M059J (cell line): Measurements from ENCODE around the gene SECISBP2L. TPM values are rescaled to one million over a fixed set of nuclear protein-coding genes. Genes with fewer than 3 reads are reported as not detected.

ENCODE experiments used
- DNase-seq: peaks from one replicate; pipeline ENCODE4 v3.0.0-alpha.2; 2012; ENCODE audit warnings: low read depth
- total RNA-seq: library from RNA; depleted of rRNA; stranded (reverse); fragments of >200 nt; shearing (Covaris generic); gene quantifications from 2 replicates; pipeline ENCODE4 v1.2.3, GENCODE V29; 2014

SECISBP2L gene
- total RNA-seq, 1 experiment from 2014 or later, result 19.7 TPM

DNA sequence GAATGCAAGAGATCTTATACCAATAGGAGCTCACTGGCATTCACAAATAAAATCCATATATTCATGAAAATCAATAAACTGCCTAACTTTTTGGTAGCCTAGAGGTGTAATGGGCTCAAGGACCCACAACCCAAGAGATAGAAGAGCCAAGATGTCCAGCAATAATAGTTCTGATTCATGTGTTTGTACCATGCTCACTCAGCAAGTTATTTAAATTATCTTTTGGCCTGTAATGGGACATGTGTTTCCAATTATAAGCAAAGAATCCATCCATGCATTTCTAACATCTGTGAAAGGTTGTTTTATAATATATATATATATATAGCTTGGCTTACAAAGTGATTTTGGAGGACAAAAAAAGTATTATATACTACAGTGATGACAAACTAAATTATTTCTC, 52.9 kb downstream of the SECISBP2L start:
- no peak for DNase-seq

DNA sequence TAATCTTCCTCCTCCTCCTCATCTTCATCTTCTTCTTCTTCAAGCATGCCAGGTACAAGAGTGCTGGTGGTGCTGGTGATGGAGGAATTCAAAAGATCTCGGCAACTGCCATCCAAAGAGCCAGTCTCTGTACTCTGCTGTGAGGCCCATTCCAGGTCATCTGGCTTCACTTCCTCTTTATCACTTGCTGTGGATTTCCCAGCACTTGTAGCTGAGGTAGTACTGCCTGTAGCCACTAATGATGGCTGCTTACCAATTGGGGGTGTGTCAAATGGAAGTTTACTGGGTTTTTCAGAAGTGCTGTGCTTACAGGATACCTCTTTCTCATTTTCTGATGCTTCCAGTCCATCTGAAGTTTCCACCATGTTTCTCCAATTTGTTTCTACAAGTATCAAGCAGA, 53.7 kb downstream of the SECISBP2L start:
- no peak for DNase-seq

DNA sequence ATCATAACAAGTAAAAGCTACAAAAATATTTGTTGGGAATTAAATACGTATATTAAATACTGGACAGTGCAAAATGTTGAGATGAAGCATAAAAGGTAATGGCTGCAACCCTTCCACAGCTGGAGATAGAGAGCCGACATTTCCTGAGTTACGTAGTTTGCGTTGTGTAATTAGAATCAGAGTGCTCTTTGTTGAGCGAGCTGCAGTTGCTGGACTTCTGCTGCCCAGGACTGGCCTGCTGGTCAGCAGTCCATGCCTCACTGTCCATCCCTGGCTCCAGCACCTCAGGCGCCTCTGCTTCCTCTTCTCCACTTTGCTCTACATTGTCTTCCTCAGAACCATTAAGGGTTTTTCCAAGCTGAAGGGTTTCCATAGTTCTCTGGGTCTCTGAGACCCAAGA, 54.1 kb downstream of the SECISBP2L start:
- no peak for DNase-seq

DNA sequence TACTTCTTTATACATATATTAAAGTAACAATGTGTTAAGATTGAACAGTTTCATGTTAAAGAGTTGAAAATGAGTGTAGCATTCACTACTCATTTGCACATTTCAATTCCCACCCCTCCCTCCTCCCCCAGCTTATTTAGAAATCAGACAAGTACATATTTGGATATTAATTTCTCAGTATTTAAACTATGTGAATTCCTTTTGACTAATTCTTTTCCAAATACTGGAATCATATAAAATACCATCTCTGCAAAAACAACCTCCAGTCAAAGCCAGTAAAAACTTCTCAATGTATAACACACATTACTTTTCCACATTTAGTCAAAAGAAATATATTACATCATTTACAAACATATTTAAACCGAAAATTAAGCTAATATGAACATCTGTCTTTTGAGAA, 57.1 kb downstream of the SECISBP2L start:
- DNase-seq, result no peak

DNA sequence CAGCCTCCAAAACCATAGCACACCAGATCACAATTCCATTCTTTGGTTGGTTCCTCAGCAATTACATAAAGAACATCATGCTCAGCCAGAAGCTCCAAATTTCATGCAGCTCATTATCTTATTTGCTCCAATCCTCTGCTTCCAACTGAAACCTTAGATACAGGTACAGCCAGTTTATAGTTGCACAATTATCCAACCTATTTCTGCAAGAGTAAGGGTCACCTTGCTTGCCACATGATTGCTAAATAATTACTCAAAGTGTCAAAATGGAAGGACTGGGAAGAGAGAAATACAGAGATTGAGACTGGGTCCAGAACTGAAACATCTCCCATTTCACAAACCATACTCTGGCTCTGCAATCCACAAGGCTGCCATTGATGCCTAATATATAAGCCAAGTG, 59.1 kb downstream of the SECISBP2L start:
- no peak for DNase-seq

DNA sequence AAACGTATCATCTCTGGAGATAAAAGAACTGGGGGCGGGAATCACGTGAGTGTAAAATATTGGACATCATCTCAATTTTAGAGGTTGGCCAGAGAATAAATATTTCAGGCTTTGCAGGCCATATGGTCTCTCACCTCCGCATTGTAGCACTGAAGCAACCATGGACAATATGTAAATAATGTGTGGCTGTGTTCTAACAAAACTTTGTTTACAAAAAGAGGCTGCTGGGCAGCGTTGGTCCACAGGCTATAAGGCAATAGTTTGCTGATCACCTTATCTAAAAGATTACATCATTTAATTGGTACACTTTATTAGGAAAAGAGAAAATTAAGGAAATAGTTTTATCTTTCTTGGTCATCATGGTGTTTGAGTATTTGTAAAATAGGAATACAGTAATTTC, 60.0 kb downstream of the SECISBP2L start:
- DNase-seq, result no peak

DNA sequence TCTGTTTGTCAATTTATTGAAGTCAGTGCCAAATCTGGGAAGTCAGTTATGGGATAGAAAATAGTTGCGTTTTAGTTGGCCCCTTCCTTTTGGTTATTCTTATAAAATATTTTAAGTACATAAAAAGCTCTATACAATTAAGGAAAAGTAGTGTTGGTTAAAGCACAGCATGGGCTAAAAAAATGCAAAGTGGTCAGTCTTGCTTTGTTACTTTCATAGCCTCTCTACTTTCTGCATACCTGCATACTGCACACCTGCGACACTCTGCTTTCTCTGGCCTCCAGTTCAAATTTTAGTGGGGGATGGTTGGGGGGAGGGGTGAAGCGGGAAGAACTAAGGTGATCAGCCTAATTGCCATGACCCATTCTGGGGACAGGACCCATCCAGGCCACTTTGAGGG, 60.7 kb downstream of the SECISBP2L start:
- DNase-seq, result no peak

DNA sequence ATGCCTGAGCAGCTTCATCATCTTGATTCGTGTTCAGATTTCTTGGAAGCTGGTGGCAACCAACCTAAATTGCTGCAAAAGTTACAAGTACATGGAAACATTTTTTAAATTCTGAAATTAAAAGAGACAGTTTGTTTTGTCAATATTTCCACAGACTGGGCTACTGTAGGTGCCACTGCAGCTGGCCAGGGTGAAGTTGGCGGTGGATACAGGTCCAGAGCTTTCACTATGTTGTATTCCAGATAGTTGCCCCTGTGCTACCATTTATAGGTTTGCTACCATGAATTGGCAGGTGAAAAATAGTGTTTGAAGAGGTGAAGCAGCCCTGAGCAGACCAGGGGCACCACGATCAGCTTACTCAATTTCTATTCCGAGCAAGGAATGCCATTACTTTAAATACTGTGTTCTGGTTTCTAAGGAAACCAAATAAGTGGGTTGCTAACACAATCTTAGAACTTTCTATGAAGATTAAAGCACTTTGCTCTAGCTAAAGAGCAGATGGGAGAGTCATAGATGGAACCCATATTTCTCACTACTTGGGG, 61.4 kb downstream of the SECISBP2L start:
- DNase-seq, result peak; percentile 26

DNA sequence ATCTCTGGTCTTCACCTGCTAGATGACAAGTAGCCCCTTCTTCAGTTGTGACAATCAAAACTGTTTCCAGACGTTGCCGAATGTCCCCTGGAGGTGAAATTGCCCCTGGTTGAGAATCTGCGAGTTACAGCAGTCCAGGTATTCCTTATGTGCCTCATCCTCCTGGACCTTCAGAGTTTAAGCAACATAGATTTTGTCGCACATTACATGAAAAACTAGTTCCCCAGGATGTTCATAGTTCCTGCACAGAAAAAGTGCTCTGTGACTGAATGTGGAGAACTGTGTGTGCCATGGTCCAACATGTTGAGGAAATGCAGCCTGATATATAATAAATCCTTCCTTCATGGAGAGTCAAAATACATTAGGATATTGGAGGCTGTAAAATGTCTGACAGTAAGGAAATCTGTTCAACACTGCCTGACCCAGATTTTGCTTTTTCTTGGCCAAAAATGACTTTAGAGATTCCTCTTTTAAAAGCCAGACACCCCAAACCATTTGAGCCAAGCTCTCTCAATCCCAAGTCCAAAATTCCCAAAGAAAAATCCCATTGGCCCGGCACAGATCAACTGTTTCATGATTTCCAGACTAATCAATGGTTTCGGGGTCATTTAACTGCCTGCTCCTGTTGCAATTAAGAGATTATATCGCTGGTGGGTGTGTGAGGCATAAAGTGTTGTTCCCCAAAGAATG, 62.1 kb downstream of the SECISBP2L start:
- no peak for DNase-seq

DNA sequence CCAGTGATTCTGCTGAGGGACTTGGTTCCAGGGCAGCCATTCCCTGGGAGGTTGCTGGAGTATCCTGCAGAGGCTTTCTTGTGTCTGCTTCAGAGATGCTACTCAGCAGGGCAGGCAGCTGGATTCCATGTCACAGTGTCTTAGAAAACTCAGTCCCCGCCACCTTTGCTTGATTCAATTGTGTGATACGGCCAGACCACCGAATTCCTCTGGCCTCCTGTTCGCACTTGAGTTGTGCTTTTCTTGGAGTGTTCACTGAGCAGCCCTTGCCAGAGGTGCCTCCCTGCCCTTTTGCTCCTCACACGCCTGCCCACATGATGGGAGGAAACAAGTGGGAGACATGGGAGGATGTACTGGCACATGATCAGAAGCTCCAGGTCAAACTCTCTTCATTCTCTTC, 62.9 kb downstream of the SECISBP2L start:
- DNase-seq, result no peak

DNA sequence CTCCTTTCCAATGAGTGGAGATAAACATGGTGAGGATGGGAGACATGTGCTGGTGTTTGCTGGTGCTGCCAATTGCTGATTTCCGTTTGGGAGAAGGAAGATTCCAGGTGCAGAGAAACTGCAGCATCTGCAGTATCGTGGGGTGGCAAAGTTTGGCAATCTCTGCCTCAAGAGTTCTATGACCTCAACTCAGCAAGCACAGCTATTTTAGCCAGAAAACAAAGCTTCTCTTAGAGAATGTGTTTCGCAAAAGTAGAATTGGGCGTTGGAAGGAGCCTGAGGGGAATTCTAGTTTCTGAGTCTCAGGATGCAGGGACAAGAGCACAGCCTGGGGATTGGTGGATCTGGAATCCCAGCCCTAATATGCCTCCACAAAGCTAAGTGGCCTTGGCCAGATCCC, 64.3 kb downstream of the SECISBP2L start:
- DNase-seq, result no peak

DNA sequence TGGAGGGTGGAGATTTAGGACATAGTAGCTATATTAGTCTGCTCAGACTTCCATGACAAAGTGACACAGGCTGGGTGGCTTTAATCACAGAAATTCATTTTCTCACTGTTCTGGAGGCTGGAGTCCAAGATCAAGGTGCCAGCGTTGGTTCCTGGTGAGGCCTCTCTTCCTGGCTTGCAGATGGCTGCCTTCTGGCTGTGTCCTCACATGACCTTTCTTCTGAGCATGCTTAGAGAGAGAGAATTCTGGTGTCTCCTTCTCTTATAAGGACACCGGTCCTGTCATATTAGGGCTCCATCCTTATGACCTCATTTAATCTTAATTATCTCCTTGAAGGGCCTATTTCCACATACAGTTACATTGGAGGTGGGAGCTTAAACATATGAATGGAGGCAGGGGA, 67.6 kb downstream of the SECISBP2L start:
- DNase-seq, result no peak

DNA sequence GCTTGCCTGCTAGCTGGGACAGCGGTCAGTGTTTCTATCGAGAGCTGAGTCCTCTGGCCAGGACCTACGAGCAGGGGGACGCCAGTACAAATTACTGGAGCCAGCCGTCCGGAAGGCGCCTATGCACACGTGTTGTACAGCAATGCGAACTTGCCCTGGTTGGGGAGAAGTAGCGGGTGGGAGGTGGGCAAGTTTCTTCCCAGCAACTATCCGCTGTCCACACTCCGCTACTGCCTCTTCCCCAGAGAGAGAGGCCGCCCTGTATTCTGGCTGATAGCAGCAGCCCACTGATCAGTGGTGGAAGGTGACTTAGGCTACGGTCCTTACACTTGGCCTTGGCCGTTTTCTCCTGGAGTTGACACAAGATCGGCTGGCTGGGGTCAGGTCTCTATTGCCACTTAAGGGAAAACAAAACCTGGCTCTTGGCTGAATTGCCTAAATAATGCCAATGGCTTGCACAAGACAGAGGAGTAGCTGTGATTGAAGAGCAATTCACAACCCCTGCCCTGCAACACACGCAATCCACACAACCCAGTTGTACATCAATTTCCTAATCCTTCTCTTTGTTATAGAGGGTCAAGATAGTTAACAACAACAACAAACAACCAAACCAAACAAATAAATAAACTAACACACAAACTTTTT, 69.7 kb downstream of the SECISBP2L start:
- DNase-seq, result no peak

DNA sequence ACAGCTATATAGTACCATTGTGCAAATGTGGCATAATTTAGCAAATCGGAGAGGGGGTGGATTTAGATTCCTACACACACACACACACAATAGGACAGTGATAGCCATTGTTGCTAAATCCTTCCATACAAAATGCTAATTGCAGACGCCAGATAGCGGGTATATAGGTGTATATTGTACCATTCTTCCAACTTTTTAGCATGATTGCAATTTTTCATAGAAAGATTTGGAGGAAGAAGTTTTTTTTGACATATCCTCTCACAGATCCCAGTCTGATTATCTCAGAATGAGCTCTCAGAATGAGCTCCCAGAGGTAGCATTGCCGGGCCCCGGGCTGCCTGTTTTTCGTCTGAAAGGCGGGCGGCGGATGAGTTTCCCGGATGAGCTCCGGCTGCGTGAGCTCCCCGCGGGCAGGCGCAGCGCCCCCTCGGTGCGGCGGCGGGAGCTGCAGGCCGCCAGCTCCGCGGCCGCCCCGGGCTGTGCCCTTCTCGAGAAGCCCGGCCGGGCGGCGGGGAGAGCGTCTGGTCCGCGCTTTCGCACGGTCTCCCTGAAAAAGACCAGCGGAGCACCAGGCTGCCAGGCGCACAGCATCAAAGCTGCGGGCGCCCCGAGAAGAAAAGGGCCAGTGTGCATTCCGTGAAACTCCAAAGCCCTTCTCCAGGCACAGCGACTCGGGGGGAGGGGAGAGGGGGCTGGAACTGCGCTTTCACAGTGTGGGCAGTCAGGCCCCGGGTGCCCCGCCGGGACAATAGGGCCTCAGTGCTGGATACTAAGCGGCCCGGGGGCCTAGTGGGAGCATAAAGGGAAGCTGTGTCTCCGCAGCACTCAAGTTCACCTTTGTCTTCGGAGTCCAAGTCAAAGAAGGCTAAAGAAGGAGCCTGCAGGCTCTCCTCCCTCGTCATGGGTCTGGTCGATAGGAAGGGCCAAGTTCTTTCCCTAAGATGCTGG, 70.5 kb downstream of the SECISBP2L start:
- peak; percentile 78 for DNase-seq

DNA sequence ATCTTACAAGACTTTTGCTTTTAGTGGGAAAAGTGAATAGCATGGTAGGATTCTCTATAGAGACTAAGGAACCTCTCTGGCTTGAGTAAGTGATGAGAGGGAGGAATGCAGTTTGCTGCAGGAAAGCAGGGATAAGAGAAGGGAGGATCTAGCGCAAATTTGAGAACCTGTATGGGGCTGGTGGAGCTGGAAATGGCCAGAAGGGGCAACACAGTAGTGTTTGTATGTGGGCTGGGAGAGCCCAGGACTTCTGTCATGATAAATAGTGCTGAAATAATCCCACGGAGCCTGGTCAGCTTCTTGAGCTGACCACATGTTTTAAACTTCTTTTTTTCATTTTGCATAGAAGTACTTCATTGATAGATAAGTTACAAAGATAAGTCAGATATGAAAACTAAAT, 71.4 kb downstream of the SECISBP2L start:
- no peak for DNase-seq

DNA sequence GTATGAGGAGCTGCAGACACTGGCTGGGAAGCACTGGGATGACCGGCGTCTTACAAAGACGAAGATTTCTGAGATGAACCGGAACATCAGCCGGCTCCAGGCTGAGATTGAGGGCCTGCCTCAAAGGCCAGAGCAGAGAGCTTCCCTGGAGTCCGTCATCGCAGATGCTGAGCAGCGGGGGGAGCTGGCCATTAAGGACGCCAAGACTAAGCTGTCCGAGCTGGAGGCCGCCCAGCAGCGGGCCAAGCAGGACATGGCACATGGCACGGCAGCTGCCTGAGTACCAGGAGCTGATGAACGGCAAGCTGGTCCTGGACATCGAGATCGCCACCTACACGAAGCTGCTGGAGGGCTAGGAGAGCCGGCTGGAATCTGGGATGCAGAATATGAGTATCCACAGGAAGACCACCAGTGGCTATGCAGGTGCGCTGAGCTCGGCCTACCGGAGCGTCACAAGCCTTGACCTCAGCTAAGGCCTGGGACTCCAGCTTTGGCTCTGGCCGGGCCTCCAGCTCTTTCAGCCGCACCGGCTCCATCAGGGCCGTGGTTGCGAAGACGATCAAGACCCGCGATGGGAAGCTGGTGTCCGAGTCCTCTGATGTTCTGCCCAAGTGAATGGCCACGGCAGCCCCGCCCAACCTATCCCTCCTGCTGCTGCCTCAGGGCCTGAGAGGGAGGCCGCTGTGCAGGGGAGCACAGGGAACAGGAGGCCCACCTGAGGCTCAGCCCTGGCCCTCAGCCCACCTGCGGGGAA, 73.3 kb downstream of the SECISBP2L start:
- no peak for DNase-seq

DNA sequence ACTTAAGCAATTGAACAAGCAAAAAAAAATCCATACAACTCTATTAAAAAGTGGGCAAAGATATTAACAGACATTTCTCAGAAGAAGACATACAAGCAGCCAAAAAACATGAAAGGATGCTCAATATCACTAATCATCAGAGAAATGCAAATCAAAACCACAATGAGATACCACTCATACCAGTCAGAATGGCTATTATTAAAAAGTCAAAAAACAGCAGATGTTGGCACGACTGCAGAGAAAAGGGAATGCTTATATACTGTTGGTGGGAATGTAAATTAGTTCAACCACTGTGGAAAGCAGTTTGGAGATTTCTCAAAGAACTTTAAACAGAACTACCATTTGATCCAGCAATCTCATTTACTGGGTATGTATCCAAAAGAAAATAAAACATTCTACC, 75.3 kb downstream of the SECISBP2L start:
- peak; percentile 42 for DNase-seq

DNA sequence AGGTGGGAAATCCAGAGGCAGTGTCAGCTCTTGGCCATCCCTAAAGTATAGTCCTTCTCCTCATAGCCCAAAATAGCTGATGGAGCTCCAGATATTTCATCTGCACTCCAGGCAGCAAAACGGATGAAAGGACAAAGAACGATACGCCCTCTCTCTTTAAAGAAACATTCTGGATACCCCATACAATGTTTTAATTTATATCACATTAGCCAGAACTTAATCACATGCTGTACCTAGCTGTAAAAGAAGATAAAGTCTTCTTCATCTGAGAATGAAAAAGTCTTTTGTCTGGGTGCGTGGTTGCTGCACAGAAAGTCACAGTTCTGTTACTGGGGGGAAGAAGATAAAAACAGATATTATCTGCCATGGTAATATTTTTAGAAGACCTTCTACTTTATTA, 78.2 kb downstream of the SECISBP2L start:
- DNase-seq, result no peak

DNA sequence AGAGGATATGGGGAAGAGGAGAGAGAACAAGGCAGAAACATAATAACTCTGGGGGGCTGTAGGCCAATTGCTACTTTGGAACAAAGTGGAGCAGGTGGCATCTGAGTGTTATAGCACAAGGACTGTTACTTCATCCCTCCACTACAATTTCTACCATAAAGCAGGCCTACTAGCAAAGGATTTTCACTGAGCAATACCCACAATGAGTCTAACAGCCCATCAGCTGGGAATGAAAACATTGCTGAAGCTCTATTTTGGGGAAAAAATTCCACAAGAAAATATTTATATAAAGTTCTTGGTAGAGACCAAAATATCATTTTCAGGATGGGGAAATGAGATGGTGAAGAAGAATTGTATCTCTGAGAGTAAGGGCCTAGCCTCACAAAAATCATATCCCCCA, 78.9 kb downstream of the SECISBP2L start:
- DNase-seq, result no peak

DNA sequence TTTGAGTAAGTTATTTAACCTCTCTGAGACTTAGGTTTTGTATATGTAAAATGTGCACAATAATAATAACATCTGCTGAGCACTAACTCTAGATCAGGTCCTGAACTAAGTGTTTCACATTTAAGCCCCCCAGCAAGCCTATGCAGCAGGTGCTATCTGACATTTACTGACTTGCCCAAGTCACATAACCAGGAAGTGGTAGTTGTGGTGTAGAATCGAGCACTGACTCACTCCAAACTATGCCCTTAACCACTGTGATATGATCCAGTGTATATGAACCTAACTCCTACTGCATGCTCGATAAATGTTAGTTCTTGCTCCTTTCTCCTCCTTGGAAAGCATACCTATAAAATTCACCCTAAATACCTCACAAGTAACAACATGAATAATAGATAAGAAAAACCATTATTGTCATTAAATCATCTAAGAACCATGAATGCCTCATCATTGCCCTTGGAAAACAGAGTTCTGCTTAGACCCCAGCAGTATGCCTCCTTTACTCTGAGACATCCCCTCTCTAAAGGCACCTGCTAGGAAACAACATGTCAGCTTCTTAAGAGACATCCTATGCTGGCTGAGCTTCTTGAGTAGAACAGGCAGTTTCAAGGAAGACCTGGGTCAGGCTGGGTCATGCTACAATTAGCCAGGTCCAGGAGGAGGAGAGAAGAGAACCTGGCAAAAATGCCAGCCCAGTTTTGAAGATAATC, 79.5 kb downstream of the SECISBP2L start:
- peak; percentile 75 for DNase-seq

DNA sequence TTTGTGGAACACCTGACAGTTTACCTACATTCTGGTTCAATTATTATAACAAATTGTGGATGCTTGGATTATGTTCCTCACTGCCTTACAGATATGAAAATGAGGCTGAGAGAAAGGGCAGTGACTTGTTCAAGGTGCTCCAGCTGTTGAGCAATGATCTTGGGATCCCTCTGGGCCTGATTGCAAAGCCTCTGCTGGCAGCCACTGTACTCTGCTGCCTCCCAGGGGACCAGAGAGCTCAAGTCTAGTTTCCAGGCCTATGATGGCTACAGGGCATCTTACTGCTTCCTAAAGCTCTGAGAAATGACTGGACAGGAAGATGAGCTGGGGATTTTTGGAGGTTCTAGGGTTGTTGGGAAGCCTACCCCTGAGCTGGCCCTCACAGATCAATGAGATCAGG, 80.3 kb downstream of the SECISBP2L start:
- peak; percentile 73 for DNase-seq
